Transverse colon (tissue), 3 donors: ENCODE data around the gene OBSCN.

Experiments
- CTCF ChIP-seq, 5 experiments: fragments of 200-600 bp in 3 of 5; fragments of 450-650 bp in 2 of 5; sonication (generic) in 3 of 5; IDR thresholded peaks; 1 replicate in 2 of 5; 2 replicates in 3 of 5; pipeline ENCODE4 v1.5.1; 2016 to 2017; ENCODE audit warnings: antibody characterized with exemption in 5 of 5, inconsistent platforms in 3 of 5, mild to moderate bottlenecking in 2 of 5, moderate library complexity in 1 of 5
- POLR2A ChIP-seq: fragments of 450-650 bp; IDR thresholded peaks from one replicate; pipeline ENCODE4 v1.6.1; 2016; ENCODE audit warnings: antibody characterized with exemption, mild to moderate bottlenecking, moderate library complexity

GRCh38 chr1:228364706-228365213 is 156.9 kb downstream of the OBSCN start:
- TF ChIP-seq CTCF (IDR thresholded peaks at IDR 0.05) (no peak), POLR2A (no peak)
